Activated CD4-positive, alpha-beta T cell treated with anti-CD3 and anti-CD28 coated beads for 36 hours (primary cell): ENCODE results near the gene APOBEC3H. TPM values are rescaled to one million over a fixed set of nuclear protein-coding genes. Genes with fewer than 3 reads are reported as not detected.
A peak's percentile ranks its signal among the peaks of the same experiment; 100 is the strongest.

Experiments used
- ATAC-seq: fragments of 200-7000 bp; cut with Tn5 transposase; one replicate; pipeline ENCODE4 v1.10.0; 2021; ENCODE audit warnings: mild to moderate bottlenecking, moderate library complexity
- CTCF ChIA-PET: fragments of 350-600 bp; sonication (Branson Sonifier 250); formaldehyde crosslinking; loops from one replicate; lab custom pipeline; 2021; ENCODE audit warnings: antibody characterized with exemption; lab: Charles Lee
- POLR2A ChIA-PET: fragments of 350-600 bp; sonication (Branson Sonifier 250); formaldehyde crosslinking; loops from one replicate; lab custom pipeline; 2021; ENCODE audit warnings: antibody characterized with exemption, inconsistent platforms; lab: Charles Lee
- DNase-seq: peaks from one replicate; pipeline ENCODE4 v3.0.0-alpha.2; 2020
- H3K27ac Mint-ChIP-seq: one replicate; pipeline ENCODE4 v1.8.0; 2021; ENCODE audit warnings: mixed read lengths
- H3K27me3 Mint-ChIP-seq: one replicate; pipeline ENCODE4 v1.8.0; 2021; ENCODE audit warnings: mixed read lengths
- H3K36me3 Mint-ChIP-seq: one replicate; pipeline ENCODE4 v1.8.0; 2021; ENCODE audit warnings: low read depth, mixed read lengths
- H3K4me1 Mint-ChIP-seq: one replicate; pipeline ENCODE4 v1.8.0; 2021; ENCODE audit warnings: mixed read lengths
- H3K4me3 Mint-ChIP-seq: one replicate; pipeline ENCODE4 v1.8.0; 2021; ENCODE audit warnings: mild to moderate bottlenecking, moderate library complexity, mixed read lengths
- H3K9me3 Mint-ChIP-seq: one replicate; pipeline ENCODE4 v1.8.0; 2021; ENCODE audit warnings: low read depth, mixed read lengths
- intact Hi-C, 2 experiments: fragments of 100-400 bp; cut with DNase I in 1 of 2; cut with micrococcal nuclease in 1 of 2; formaldehyde crosslinking; loops; one replicate each; pipeline versions ENCODE4 v1.14.2 to v1.15.1; 2022 to 2024; cut with DNase I, micrococcal nuclease
- total RNA-seq, 2 experiments: library from RNA; stranded (reverse); gene quantifications; one replicate each; pipeline ENCODE4 v1.2.3, GENCODE V29; 2021

The APOBEC3H gene
- total RNA-seq, 2 experiments from 2014 or later, result 5.2 to 7.3 TPM

GRCh38 chr22:39094717-39095389 lies 2.2 kb upstream of the APOBEC3H start:
- DNase-seq (peak; percentile 56), ATAC-seq (no peak)
- Mint-ChIP-seq H3K27ac (peak overlapping the region; percentile 73), H3K4me1 (peaks cover 89% of the 10 kb centered on the region), H3K4me3 (no peak overlapping the region), H3K9me3 (no peaks in the 10 kb centered on the region), H3K36me3 (no peaks in the 10 kb centered on the region), H3K27me3 (no peaks in the 10 kb centered on the region)
- intact Hi-C loops, result loop anchor here in 1 of 2 experiments (5.0 kb wide), 1 partner anchor 73 kb away; the partner anchor contains the start of gene APOBEC3D
- ChIA-PET CTCF (interaction anchor here (0.6 to 0.9 kb wide), 3 partner anchors 23 to 832 kb away, joined by 3 to 5 read pairs (median 3); no protein-coding TSS in a partner anchor), POLR2A (no interaction called here)

- Mint-ChIP-seq H3K27ac (no peak overlapping the region), H3K36me3 (no peaks in the 10 kb centered on the region), H3K4me3 (no peak overlapping the region), H3K4me1 (peaks cover 88% of the 10 kb centered on the region), H3K9me3 (no peaks in the 10 kb centered on the region), H3K27me3 (no peaks in the 10 kb centered on the region)
- intact Hi-C loops, result no loop called here
- ChIA-PET CTCF (interaction anchor here (0.5 kb wide), 1 partner anchor 210 kb away, joined by 3 read pairs; no protein-coding TSS in a partner anchor), POLR2A (no interaction called here)
- no peak for DNase-seq
- ATAC-seq, result no peak
Observed at GRCh38 chr22:39095971-39096370, 1.1 kb upstream of the APOBEC3H start.

- H3K27me3 Mint-ChIP-seq, result no peaks in the 10 kb centered on the region
- DNase-seq (no peak), ATAC-seq (no peak)
- CTCF ChIA-PET, result interaction anchor here (0.9 to 1.0 kb wide), 2 partner anchors 16 to 130 kb away, joined by 3 read pairs; no protein-coding TSS in a partner anchor
- POLR2A ChIA-PET, result no interaction called here
- H3K27ac Mint-ChIP-seq, result no peak overlapping the region
- intact Hi-C loops, result loop anchor here in 1 of 2 experiments (2.0 kb wide), 1 partner anchor 15 kb away; no protein-coding TSS in a partner anchor
- H3K36me3 Mint-ChIP-seq, result no peaks in the 10 kb centered on the region
- no peak overlapping the region for H3K4me3 Mint-ChIP-seq
- H3K9me3 Mint-ChIP-seq, result no peaks in the 10 kb centered on the region
- H3K4me1 Mint-ChIP-seq, result peaks cover 67% of the 10 kb centered on the region
Observed at GRCh38 chr22:39098026-39098425, 982 bp downstream of the APOBEC3H start.

GRCh38 chr22:39098576-39098975 lies 1.5 kb downstream of the APOBEC3H start:
- Mint-ChIP-seq H3K4me3 (peak overlapping the region; percentile 19), H3K27ac (peak overlapping the region; percentile 73), H3K9me3 (no peaks in the 10 kb centered on the region), H3K36me3 (no peaks in the 10 kb centered on the region), H3K27me3 (no peaks in the 10 kb centered on the region), H3K4me1 (peaks cover 62% of the 10 kb centered on the region)
- DNase-seq (no peak), ATAC-seq (no peak)
- POLR2A ChIA-PET, result interaction anchor here (0.6 kb wide), 1 partner anchor 8 kb away, joined by 4 read pairs; no protein-coding TSS in a partner anchor
- CTCF ChIA-PET, result interaction anchor here (0.5 to 1.1 kb wide), 4 partner anchors 14 to 218 kb away, joined by 3 to 4 read pairs (median 3); no protein-coding TSS in a partner anchor
- intact Hi-C loops, result loop anchor here in 1 of 2 experiments (2.0 kb wide), 1 partner anchor 14 kb away; no protein-coding TSS in a partner anchor

GRCh38 chr22:39101226-39101625 lies 4.2 kb downstream of the APOBEC3H start:
- ATAC-seq (no peak), DNase-seq (no peak)
- intact Hi-C loops, result no loop called here
- Mint-ChIP-seq H3K27ac (no peak overlapping the region), H3K27me3 (no peaks in the 10 kb centered on the region), H3K9me3 (no peaks in the 10 kb centered on the region), H3K4me3 (no peak overlapping the region), H3K4me1 (peaks cover 43% of the 10 kb centered on the region), H3K36me3 (no peaks in the 10 kb centered on the region)
- ChIA-PET POLR2A (no interaction called here), CTCF (no interaction called here)

DNA sequence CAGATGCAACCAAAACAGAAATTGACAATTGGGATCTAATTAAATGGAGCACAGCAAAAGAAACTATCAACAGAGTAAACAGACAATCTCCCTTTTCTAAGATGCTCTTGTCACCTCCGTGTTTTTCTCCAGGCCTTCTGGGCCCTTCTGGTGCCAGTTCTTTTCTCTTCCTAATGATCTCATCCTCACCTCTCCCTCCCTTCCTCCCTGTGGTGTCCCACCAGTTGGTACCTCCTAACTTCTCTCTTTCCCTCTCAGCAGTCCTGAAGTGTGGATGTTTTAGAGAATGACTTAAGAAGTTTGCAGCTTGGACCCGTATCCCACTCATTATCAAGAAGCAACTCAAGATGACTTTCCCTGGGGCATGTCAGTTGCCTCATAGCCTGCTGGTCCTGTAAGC lies 6.4 kb downstream of the APOBEC3H start:
- Mint-ChIP-seq H3K4me3 (no peak overlapping the region), H3K27me3 (no peaks in the 10 kb centered on the region), H3K9me3 (no peaks in the 10 kb centered on the region), H3K27ac (no peak overlapping the region), H3K4me1 (peaks cover 24% of the 10 kb centered on the region), H3K36me3 (no peaks in the 10 kb centered on the region)
- intact Hi-C loops, result no loop called here
- POLR2A ChIA-PET, result no interaction called here
- DNase-seq (no peak), ATAC-seq (no peak)
- CTCF ChIA-PET, result no interaction called here

DNA sequence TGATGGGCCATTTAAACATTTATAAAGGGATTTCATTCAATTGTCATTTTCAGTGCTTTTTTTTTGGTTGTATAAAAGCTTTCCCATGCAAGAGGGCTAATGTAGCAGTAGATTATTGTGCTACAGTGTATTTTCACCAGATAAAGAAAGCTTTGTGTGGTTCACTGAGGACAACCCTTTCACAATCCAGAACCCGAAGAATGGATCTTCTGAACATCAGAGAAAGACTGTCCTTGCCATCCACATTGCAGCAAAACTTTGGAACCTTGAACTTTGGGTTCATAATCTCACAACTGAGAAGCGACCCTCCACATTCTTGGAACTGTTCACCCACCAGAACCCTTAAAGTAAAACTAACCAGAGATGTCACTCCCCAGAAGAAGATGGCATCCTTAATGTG lies 9.3 kb downstream of the APOBEC3H start:
- Mint-ChIP-seq H3K9me3 (no peaks in the 10 kb centered on the region), H3K27ac (no peak overlapping the region), H3K36me3 (no peaks in the 10 kb centered on the region), H3K27me3 (no peaks in the 10 kb centered on the region), H3K4me3 (no peak overlapping the region), H3K4me1 (no peaks in the 10 kb centered on the region)
- intact Hi-C loops, result no loop called here
- ATAC-seq (no peak), DNase-seq (no peak)
- ChIA-PET CTCF (interaction anchor here (0.6 kb wide), 1 partner anchor 430 kb away, joined by 3 read pairs; no protein-coding TSS in a partner anchor), POLR2A (no interaction called here)

DNA sequence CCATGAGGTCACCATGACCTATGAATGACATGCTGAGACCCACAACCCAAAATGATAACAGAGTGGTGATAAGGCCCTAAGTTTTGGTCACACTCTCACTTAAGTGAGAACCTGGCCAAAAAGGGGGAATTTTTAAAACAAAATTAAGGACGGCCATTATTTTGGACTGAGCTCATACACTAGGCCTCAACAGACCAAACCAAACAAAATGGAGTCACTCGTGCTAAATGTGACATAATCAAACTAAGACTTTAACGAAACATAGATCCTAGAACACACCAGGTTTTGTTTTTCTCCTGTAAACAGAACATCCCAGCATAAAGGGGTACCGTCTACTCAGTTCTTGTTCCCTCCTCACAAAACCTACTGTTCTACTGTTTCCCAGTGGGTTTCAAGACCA lies 11.4 kb downstream of the APOBEC3H start:
- Mint-ChIP-seq H3K27ac (no peak overlapping the region), H3K9me3 (no peaks in the 10 kb centered on the region), H3K36me3 (no peaks in the 10 kb centered on the region), H3K4me3 (no peak overlapping the region), H3K4me1 (peaks cover 3% of the 10 kb centered on the region), H3K27me3 (no peaks in the 10 kb centered on the region)
- POLR2A ChIA-PET, result no interaction called here
- ATAC-seq, result no peak
- no peak for DNase-seq
- intact Hi-C loops, result no loop called here
- CTCF ChIA-PET, result interaction anchor here (0.7 kb wide), 1 partner anchor 9 kb away, joined by 3 read pairs; no protein-coding TSS in a partner anchor

- H3K36me3 Mint-ChIP-seq, result no peaks in the 10 kb centered on the region
- H3K4me1 Mint-ChIP-seq, result peaks cover 12% of the 10 kb centered on the region
- ATAC-seq (no peak), DNase-seq (no peak)
- ChIA-PET POLR2A (no interaction called here), CTCF (interaction anchor here (0.7 kb wide), 1 partner anchor 10 kb away, joined by 3 read pairs; no protein-coding TSS in a partner anchor)
- H3K27me3 Mint-ChIP-seq, result no peaks in the 10 kb centered on the region
- H3K9me3 Mint-ChIP-seq, result no peaks in the 10 kb centered on the region
- no peak overlapping the region for H3K4me3 Mint-ChIP-seq
- H3K27ac Mint-ChIP-seq, result no peak overlapping the region
- intact Hi-C loops, result no loop called here
Observed at GRCh38 chr22:39109361-39109760, 12.3 kb downstream of the APOBEC3H start.

- no peaks in the 10 kb centered on the region for H3K27me3 Mint-ChIP-seq
- no peak for ATAC-seq
- POLR2A ChIA-PET, result no interaction called here
- no peak overlapping the region for H3K4me3 Mint-ChIP-seq
- no peaks in the 10 kb centered on the region for H3K9me3 Mint-ChIP-seq
- CTCF ChIA-PET, result no interaction called here
- no peak overlapping the region for H3K27ac Mint-ChIP-seq
- DNase-seq, result no peak
- intact Hi-C loops, result no loop called here
- peaks cover 23% of the 10 kb centered on the region for H3K4me1 Mint-ChIP-seq
- no peaks in the 10 kb centered on the region for H3K36me3 Mint-ChIP-seq
Observed at GRCh38 chr22:39110631-39111561, 13.9 kb downstream of the APOBEC3H start.

DNA sequence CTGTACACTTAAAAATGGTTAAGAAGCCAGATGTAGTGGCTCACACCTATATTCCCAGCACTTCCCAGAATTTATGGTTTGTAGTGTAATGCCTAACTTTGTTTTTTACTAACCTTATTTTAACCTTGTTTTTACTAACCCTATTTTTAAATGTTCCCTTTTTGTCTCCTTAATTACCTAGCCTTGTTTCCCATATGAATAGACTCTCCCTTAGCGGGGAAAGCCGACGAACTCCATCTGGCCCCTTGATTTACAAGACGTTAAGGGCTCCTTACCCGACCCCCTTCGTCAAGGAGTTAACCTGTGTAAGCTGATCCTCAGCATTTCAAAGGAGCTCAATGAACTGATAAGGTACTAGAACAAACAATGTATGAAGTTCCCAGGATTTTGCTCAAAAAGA lies 17.1 kb downstream of the APOBEC3H start:
- H3K4me1 Mint-ChIP-seq, result peaks cover 49% of the 10 kb centered on the region
- intact Hi-C loops, result no loop called here
- H3K9me3 Mint-ChIP-seq, result no peaks in the 10 kb centered on the region
- ATAC-seq (no peak), DNase-seq (no peak)
- H3K4me3 Mint-ChIP-seq, result no peak overlapping the region
- no peaks in the 10 kb centered on the region for H3K36me3 Mint-ChIP-seq
- H3K27me3 Mint-ChIP-seq, result no peaks in the 10 kb centered on the region
- H3K27ac Mint-ChIP-seq, result no peak overlapping the region
- CTCF ChIA-PET, result interaction anchor here (0.6 to 1.7 kb wide), 5 partner anchors 8 to 355 kb away, joined by 3 to 6 read pairs (median 3); no protein-coding TSS in a partner anchor
- POLR2A ChIA-PET, result interaction anchor here (0.7 to 1.0 kb wide), 3 partner anchors 37 to 360 kb away, joined by 3 to 8 read pairs (median 5); partner anchors contain the start of gene APOBEC3G
